T-helper 2 cell treated with Interferon-gamma antibody and Interleukin-4, amounts not matched to agents 100 ng/mL and 5 ng/mL, for 36 hours (primary cell): ENCODE data around the gene KEL. TPM values are rescaled to one million over a fixed set of nuclear protein-coding genes. Genes with fewer than 3 reads are reported as not detected.
"Not testable (repeated sequence)": the region's sequence is repeated elsewhere in the genome, so short reads cannot be mapped to it uniquely, and the experiment has no call there.

Experiments used
- intact Hi-C: fragments of 100-400 bp; cut with micrococcal nuclease; formaldehyde crosslinking; loops from one replicate; pipeline ENCODE4 v1.15.1; 2023
- total RNA-seq: library from RNA; stranded (reverse); gene quantifications from 2 replicates; pipeline ENCODE4 v1.2.3, GENCODE V29; 2022

Gene KEL, protein sequence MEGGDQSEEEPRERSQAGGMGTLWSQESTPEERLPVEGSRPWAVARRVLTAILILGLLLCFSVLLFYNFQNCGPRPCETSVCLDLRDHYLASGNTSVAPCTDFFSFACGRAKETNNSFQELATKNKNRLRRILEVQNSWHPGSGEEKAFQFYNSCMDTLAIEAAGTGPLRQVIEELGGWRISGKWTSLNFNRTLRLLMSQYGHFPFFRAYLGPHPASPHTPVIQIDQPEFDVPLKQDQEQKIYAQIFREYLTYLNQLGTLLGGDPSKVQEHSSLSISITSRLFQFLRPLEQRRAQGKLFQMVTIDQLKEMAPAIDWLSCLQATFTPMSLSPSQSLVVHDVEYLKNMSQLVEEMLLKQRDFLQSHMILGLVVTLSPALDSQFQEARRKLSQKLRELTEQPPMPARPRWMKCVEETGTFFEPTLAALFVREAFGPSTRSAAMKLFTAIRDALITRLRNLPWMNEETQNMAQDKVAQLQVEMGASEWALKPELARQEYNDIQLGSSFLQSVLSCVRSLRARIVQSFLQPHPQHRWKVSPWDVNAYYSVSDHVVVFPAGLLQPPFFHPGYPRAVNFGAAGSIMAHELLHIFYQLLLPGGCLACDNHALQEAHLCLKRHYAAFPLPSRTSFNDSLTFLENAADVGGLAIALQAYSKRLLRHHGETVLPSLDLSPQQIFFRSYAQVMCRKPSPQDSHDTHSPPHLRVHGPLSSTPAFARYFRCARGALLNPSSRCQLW
- 0.32 and 0.57 TPM in 2 replicates for total RNA-seq

DNA sequence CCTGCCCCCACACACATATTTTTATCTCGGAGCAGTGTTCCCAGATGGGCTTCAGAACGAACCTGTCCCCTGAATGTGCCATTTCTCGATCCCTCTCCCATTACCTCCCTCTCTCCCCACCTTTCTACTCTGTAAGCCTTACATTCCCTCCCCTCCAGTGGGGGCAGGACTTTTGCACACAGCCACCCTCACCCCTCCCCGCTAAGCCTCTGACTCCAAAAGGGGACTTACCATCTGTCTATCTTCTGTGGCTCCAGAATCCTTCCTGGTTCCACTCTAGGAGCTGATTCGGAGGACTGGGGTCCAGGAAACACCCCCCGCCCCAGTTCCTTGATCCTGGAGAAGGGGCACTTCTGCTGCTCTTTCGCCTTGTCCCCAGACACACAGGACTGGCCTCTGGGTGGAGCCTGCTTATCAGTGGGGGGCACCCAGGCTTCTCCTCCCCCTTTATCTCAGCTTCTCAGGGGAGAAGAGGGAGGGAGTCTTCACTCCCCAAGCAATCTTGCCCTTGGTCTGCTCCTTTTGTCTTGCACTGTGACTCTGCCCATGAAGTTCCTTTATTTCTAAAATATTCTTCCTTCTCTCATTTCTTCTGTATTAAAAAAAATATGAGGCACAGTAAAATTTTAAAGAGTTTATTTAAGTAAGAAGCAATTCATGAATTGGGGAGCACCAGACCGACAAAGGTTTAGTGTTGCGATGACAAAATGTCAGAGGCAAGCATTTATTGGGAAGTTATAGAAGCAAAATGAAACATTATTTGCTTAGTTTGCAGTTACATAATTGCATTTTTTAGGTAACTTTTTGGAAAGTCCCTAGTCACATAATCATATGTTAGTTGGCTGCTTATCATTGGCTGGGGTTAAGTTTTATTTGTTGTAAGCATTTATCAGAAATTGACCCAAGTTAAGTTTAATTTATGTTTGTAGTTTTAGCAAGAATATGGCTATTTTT, at the start of gene KEL:
Gene KEL, minus strand, starts transcription at position 391 of the 954 bp plus-strand sequence. Its CDS starts 157 bp downstream, at position 234.
- intact Hi-C loops: no loop called here

DNA sequence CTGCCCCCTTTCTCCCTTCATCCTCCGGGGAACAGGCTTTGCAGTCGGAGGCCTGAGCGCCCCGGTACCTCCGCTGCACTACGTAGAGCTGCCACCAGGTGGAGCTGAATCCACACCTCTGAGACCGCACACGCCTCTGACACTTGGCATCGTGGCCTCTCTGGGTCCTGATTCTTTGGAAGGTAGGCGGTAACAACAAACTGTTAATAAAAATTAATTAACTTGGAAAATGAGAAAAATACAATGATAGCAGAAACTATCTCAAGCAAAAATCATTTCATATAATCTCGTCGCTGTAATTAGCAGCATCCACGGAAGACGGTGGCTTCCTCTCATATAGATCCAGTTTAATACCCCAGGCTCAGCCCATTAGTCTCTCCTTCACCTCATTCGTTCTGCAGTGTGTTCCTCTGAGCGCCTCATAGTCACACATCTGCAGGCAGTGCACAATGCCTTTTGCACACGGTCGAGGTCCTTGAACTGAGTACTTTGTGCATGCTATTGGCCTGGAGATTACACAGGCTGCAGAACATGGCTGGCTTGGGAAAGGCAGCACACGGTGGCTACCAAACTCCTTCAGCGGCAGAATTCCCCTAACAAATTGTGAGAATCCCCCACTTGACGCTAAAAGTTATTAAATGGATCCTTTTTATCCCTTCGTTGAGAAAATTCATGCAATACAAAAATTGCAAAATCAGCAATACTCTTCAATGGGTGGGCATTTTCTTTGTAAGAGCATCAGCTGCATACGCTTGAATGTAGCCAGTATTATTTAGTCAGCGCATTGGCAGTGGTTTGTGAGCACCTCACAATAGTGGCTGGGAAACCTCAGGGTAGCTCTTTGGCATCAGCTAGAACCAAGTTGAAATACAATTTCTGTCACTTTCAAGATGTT, 46.1 kb upstream of the KEL start:
- intact Hi-C loops: loop anchor here (1.0 to 10.0 kb wide), 7 partner anchors 207 to 1033 kb away; partner anchors contain the start of gene TAS2R38

DNA sequence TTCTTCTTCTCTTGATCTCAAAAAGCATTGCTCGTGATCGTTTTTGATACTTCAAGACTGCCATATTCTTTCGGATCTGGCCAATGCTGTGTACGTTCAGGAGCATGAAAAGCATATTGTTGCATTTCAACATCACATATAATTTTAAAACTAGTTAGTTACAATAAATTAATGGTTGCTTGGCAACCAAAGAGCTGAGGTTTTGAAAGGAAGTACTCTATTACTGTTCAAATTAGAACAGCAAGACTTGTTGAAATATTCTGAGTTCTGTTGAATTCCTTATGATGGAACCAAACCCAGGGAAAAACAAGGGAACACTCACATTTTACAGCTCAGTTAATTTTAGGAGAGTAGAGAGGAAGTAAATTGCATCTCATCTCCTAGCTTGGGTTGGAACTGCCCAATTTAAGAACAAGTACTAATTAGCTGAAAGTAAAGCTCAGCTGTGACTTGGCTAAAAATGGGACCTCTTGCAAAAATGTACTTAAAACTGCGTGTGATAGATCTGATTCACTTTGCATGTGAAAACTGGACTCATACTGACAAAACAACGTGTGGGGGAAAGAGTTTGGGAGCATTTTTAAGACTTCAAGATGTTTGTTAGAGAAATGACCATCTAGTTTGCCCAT, 43.6 kb upstream of the KEL start:
- intact Hi-C loops: loop anchor here (10.0 kb wide), 5 partner anchors 299 to 1031 kb away; partner anchors contain the start of gene TAS2R38

DNA sequence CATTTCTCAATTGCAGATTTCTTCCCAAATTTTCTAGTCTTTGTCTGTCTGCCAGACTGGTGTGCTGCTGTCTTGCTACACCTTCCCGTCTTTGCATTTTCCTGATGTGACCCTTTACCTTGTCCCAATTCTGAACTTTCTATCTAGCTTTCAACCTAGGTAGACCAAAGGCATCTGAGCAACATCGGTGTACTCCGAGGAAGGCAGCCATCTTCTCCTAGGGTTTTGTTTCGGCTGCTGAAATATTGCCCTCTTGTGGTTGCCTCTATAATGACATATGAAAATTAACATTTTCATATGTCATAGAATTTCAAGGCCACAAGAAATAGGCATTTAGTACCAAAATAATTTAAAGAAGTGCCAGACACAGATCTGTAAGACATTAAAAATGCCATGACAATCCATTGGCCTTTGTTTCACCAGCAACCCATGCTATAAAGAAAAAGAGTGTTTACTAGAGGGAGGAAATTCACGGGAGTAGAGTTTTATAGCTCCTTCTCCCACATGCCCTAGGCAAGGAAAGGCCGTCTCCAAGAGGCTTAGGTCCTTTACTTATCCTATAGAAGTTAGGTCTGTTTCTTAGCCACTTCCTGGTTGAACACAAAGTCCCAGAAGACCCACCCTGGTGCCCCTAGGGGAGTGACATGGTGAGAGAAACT, 41.4 kb upstream of the KEL start:
- intact Hi-C loops: loop anchor here (1.0 to 10.0 kb wide), 14 partner anchors 123 to 1029 kb away; partner anchors contain the start of gene TAS2R38

DNA sequence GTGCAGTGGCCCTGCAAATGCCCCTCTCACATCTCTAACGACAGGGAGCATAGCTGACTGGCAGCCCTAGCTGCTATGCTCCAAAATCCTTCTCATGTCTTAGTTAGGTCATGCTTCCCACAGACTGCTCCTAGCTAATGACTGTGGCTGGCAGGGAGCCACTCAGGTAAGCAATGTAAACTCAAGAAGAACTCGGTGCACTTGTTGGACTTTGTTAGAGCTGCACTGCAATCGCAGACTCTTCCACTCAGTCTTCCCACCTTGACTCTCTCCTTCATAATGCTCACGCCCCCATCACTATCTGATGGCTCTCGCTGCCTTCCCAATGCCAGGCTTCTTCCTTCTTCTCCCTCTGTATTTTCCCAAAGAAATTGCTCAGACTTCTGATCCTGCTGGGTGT, 40.7 kb upstream of the KEL start:
- intact Hi-C loops: loop anchor here (1.0 to 10.0 kb wide), 14 partner anchors 122 to 1028 kb away; partner anchors contain the start of gene TAS2R38

DNA sequence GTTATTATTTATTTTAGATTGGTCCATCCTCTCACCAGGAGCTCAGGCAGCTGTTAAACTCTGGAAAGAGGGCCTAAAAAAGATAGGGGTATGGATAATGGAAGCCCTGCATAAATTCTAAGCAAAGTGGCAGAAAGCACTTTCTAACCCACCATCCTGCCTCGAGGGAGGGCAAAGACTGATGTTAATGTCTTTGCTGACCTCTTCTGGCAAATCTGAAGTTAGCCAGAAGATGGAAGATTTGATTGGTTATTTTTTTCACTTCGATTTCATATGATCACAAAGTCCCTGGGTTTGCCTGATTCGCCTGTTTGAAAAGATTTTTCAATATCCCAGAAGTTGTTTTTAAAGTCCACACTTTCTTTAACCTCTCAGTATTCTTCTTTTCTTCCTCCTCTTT, 39.9 kb upstream of the KEL start:
- intact Hi-C loops: loop anchor here (2.0 to 10.0 kb wide), 10 partner anchors 121 to 1027 kb away; partner anchors contain the start of gene TAS2R38

DNA sequence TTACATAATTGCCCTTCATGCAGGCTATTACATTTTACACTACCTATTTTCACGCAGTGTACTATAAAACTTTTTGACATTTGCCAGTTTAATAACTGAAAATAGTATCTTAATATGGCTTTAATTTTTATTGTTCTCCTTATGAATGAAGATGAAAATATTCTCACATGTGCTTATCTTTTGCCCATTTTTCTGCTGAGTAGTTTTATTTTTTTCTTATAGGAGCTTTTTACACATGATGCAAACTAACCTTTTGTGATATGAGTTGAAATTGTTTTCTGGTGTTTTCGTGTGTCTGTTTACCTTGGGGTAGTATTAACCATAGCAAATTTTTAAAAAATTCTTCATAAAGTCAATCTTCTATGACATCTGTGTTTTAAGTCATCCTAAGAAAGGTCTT, 38.5 kb upstream of the KEL start:
- intact Hi-C loops: loop anchor here (5.0 to 10.0 kb wide), 7 partner anchors 304 to 1026 kb away; partner anchors contain the start of gene TAS2R38

DNA sequence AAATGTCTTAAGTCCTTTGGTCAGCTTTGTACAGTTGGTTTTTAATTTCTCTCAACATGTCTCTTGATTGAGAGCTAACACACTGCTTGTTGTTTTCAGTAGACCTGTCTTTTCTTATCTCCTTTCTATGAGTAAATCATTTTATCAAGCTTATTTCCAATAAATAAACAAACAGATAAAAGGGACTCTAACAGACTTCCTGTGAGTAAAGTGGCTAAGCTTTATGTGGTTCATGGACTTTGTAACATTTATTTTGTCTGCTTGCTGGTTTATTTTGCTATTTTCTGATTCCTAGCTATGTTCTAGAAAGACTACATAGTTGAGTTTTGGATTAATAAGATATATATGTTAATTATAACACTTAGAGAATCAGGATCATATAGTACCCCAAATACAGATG, 37.6 kb upstream of the KEL start:
- intact Hi-C loops: loop anchor here (5.0 to 10.0 kb wide), 7 partner anchors 305 to 1025 kb away; partner anchors contain the start of gene TAS2R38

DNA sequence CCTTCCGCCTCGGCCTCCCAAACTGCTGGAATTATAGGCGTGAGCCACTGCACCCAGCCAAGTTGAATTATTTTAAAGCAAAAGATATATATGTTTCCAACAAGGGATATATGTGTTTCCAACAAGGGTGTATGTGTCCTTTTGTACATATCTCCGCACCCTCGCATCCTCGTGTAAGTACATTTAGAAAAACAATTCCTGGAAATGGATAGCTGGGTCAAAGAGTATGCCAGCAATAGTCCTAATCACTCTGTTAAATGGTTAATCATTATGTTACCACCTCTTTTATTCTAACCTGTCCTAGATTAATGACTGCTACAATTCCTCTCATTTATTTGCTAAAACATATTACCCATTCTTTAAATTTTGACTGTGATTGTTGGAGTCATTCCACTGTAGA, 36.8 kb upstream of the KEL start:
- intact Hi-C loops: no loop called here

DNA sequence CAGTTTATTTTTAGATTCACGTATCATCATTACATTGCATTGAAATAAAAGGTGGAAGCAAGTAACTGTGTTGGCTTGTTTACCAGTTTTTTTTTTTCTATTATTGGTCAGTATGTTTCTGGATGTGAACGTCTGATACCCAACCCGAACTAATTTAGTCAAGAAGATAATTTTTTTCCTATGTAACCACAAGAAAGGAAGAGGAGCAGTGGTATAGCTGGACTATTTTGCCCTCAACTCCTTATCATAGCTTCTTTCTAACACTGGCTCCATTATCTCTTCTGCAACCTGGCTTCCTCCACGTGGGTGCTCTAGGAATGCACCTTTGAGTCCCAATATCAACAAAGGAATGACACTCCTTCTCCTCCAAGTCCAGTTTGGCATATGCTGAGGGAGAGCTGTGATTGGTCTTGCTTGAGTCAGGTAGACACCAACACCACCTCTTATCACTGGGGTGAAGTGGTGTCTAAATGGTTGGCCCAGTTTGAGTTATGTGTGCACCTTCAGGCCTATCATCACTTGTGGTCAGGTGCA, 35.4 kb upstream of the KEL start:
- intact Hi-C loops: no loop called here

DNA sequence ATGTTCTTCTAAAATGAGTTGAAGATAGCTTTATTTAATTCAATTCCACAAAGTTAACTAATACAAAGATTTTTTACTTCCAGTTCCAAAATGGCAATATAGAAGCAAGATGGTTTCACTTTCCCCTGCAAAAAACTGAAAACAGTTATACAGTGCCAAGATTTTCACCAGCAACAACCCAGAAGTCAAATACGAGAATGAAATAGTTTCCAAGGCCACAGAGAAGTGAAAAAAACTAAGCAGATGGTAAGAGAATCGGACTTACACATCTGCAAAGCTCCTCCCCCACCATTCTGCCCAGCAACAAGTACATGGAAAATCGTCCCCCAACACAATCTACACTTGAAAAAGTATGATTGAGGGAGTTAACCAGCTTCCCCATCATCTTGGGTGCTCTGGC, 30.3 kb upstream of the KEL start:
- intact Hi-C loops: no loop called here

DNA sequence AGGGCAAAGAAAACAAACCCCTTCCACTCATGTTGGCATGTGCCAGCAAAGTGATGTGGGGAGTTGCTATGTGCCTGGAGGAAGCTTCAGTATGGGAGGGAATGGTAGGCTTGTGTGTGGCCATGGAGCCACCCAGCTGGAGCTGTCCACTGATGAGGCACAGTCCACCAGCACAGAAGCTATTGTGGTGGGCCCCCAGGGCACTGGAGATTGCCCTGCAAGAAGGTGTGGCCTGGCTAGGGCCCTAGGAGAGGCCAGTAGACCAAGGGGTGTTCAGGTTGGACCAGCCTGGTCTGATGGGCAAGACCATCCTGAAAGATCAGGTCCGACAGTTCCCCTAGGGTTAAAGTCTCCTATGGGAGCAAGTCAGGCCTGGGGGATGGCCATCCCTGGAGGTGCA, 22.1 kb upstream of the KEL start:
- intact Hi-C loops: no loop called here

DNA sequence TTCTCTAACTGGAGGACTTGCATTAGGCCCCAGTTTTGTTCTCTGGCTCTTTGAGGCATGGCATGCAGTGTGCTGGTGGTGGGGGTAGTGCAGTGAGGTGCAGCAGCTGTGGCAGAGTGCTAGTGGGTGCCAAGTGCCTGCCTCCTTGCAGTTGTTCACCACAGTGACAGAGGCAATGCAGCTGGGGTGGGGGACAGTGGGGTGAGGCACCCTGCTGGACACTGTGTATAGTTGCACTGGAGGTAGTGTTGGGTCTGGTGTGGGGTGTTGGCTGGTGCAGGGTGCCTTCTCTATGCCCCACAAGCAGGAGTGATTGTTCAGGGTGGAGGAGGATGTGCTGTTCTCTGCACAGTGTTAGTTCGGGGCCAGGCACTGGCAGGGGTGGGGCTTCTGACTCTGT, 21.7 kb upstream of the KEL start:
- intact Hi-C loops: no loop called here

DNA sequence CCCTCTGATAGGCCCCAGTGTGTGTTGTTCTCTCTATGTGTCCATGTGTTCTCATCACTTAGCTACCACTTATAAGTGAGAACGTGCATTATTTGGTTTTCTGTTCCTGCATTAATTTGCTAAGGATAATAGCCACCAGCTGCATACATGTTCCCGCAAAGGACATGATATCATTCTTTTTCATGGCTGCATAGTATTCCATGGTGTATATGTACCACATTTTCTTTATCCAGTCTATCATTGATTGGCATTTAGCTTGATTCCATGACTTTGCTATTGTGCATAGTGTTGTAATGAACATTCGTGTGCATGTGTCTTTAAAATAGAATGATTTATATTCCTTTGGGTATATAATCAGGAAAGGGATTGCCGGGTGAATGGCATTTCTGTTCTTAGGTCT, 16.2 kb upstream of the KEL start:
- intact Hi-C loops: not testable (repeated sequence)

DNA sequence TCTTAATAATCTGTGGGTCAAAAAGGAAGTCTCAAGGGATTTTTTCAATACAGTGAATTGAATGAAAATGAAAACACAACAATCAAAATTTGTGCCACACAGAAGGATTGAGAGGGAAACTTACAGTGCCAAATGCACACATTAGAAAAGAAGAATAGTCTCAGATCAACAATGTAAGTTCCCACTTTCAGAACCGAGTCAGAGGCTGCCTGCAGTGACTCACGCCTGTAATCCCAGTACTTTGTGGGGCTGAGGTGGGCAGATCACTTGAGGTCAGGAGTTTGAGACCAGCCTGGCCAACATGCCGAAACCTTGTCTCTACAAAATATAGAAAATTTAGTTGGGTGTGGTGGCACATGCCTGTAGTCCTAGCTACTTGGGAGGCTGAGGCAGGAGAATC, 12.5 kb upstream of the KEL start:
- intact Hi-C loops: no loop called here

DNA sequence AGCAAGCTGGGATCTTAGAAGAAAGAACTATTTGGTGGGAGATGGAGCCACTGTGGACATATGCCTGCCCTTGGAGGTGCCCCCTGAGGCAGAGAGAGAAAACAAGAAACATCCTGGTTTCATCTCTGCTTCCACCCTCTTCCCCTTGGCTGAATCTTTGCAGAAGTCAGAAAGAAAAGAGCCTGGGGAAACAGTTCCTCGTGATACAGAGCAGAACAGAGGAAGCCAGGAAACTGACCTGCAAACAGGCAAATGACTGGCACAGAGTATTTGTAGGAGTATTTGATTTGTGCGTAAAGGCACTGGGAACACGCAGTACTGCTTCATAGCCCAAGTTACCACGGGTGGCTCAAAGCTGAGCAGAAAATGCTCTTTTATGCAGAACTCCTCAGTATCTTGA, 7.0 kb upstream of the KEL start:
- intact Hi-C loops: no loop called here

DNA sequence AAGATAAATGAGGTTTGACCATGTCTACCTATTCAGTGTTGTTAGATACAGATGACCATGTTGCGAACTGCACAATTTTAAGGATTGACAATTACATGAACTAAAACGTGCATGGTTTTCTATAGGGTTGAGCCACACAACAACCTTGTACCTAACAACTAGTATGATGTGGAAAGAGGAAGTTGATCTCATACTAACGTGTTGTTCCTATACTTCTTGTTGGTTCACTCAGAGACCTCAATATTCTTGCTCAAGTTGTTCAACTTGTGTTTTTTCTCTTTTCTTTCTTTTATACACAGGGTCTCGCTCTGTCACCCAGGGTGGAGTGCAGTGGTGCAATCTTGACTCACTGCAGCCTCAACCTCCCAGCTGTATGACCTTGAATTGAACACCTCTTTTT, 6.1 kb upstream of the KEL start:
- intact Hi-C loops: no loop called here

DNA sequence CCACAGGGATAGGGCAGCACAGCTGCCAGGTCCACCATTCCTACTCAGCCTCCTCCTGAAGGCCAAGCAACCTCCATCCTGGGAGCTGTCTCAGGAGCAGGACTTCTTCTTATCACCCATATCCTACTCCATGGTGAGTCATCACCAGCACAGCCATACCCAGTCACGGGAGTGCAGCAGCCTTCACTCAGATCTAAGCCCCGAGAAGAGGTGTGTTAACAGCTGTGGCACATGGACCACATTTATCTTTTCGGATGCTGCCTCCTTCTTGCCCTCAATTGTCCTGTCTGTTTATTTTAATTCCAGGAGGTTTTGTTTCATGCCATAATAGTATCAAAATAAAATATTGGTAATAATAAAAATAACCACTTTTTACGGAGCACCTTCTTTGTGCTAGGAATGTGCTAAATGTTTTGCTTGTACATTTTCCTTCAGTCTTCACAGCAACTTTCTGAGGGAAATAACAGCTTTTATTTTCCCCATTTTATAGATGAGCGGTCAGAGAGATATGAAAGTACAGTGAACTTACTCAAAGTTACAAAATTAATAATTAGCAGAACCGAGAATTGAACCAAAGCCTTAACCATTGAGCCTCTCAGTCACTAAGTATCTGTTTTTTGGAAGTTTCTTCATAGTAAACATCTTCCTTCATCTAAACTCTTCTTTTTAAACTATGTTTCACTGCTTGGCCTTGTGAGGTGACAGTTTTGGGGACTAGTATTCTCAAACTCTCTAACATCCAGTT, 2.5 kb upstream of the KEL start:
- intact Hi-C loops: no loop called here
